AG08396 (cell line): Measurements from ENCODE around the gene AFG3L2.

Source experiments
- DNase-seq: peaks from one replicate; pipeline ENCODE4 v3.0.0; 2012; ENCODE audit warnings: low spot score, mixed read lengths

Gene AFG3L2

GRCh38 chr18:12302391-12303147 is 74.5 kb downstream of the AFG3L2 start:
- no peak for DNase-seq

GRCh38 chr18:12301263-12302005 is 75.6 kb downstream of the AFG3L2 start:
- DNase-seq, result no peak

- DNase-seq, result no peak
Observed at GRCh38 chr18:12299862-12300261, 77.2 kb downstream of the AFG3L2 start.

- no peak for DNase-seq
Observed at GRCh38 chr18:12296457-12296856, 80.6 kb downstream of the AFG3L2 start.

GRCh38 chr18:12296087-12296403 is 81.0 kb downstream of the AFG3L2 start:
- no peak for DNase-seq

- no peak for DNase-seq
Observed at GRCh38 chr18:12295389-12296086, 81.5 kb downstream of the AFG3L2 start.

- DNase-seq, result no peak
Observed at GRCh38 chr18:12293831-12294230, 83.2 kb downstream of the AFG3L2 start.

- no peak for DNase-seq
Observed at GRCh38 chr18:12291690-12292089, 85.3 kb downstream of the AFG3L2 start.

- no peak for DNase-seq
Observed at GRCh38 chr18:12291161-12291560, 85.9 kb downstream of the AFG3L2 start.

GRCh38 chr18:12290086-12290485 is 86.9 kb downstream of the AFG3L2 start:
- no peak for DNase-seq

- DNase-seq, result no peak
Observed at GRCh38 chr18:12288403-12288755, 88.6 kb downstream of the AFG3L2 start.

GRCh38 chr18:12287684-12288402 is 89.2 kb downstream of the AFG3L2 start:
- peak; percentile 94 for DNase-seq

- DNase-seq, result no peak
Observed at GRCh38 chr18:12287131-12287681, 89.8 kb downstream of the AFG3L2 start.

- no peak for DNase-seq
Observed at GRCh38 chr18:12283666-12284065, 93.4 kb downstream of the AFG3L2 start.

GRCh38 chr18:12283256-12283655 is 93.8 kb downstream of the AFG3L2 start:
- DNase-seq, result no peak

GRCh38 chr18:12282442-12283039 is 94.5 kb downstream of the AFG3L2 start:
- peak; percentile 70 for DNase-seq

- DNase-seq, result no peak
Observed at GRCh38 chr18:12281861-12282260, 95.2 kb downstream of the AFG3L2 start.

- DNase-seq, result no peak
Observed at GRCh38 chr18:12279781-12280531, 97.1 kb downstream of the AFG3L2 start.
